ENCODE data around the gene ZNF598. TPM values are rescaled to one million over a fixed set of nuclear protein-coding genes. Genes with fewer than 3 reads are reported as not detected.
"Not testable (repeated sequence)": the region's sequence is repeated elsewhere in the genome, so short reads cannot be mapped to it uniquely, and the experiment has no call there.

Gene ZNF598
- total RNA-seq, 1 donor from 2014 or later = 83.3 TPM

DNA sequence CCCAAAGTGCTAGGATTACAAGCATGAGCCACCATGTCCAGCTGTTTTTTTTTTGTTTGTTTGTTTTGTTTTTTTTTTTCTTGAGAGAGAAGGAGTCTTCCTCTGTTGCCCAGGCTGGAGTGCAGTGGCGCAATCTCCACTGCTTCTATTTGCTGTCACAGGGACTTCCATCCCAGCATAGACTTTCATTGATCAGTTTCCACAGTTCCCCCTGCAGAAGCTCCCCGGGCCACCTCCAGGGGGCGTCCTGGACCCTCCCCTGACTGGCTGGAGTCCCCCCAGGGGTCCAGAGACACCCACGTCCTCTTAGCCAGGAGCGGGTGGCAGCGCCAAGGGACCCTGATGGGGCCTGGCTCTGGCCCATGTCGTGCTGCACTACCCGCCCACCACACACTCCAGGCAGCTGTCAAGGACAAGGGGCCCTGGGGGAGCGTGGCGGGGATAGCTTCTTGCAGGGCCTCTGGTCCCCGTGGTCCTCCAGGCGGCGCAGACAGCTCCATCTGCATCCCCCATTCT lies 6.8 kb upstream of the ZNF598 start:
- Mint-ChIP-seq H3K36me3 (ENCODE audit: low read depth) (no peaks in the 10 kb centered on the region), H3K27ac (no peak overlapping the region), H3K27me3 (ENCODE audit: low read depth) (peaks cover 16% of the 10 kb centered on the region), H3K4me3 (ENCODE audit: low read depth) (no peak overlapping the region), H3K4me1 (ENCODE audit: low read depth) (peaks cover 2% of the 10 kb centered on the region), H3K9me3 (no peaks in the 10 kb centered on the region)
- no peak for DNase-seq (ENCODE audit: low spot score)
- intact Hi-C loops (cut with micrococcal nuclease) = no loop called here

DNA sequence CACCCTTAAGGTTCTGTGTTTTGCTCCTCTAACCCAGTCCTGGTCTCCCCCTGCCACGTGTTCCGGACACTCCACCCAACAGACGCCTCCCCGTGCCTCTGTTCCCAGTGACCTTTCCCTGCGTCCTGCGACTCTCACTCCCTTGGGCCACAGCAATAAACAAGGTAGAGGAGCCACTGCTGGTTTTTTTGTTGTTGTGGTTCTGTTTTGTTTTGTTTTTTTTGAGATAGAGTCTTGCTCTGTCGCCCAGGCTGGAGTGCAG lies 6.3 kb upstream of the ZNF598 start:
- no peaks in the 10 kb centered on the region for H3K36me3 Mint-ChIP-seq (ENCODE audit: low read depth)
- no peaks in the 10 kb centered on the region for H3K9me3 Mint-ChIP-seq
- no peak overlapping the region for H3K4me3 Mint-ChIP-seq (ENCODE audit: low read depth)
- intact Hi-C loops (cut with micrococcal nuclease) = no loop called here
- no peak for DNase-seq (ENCODE audit: low spot score)
- peaks cover 2% of the 10 kb centered on the region for H3K4me1 Mint-ChIP-seq (ENCODE audit: low read depth)
- H3K27me3 Mint-ChIP-seq (ENCODE audit: low read depth) = peaks cover 14% of the 10 kb centered on the region
- H3K27ac Mint-ChIP-seq = no peak overlapping the region

DNA sequence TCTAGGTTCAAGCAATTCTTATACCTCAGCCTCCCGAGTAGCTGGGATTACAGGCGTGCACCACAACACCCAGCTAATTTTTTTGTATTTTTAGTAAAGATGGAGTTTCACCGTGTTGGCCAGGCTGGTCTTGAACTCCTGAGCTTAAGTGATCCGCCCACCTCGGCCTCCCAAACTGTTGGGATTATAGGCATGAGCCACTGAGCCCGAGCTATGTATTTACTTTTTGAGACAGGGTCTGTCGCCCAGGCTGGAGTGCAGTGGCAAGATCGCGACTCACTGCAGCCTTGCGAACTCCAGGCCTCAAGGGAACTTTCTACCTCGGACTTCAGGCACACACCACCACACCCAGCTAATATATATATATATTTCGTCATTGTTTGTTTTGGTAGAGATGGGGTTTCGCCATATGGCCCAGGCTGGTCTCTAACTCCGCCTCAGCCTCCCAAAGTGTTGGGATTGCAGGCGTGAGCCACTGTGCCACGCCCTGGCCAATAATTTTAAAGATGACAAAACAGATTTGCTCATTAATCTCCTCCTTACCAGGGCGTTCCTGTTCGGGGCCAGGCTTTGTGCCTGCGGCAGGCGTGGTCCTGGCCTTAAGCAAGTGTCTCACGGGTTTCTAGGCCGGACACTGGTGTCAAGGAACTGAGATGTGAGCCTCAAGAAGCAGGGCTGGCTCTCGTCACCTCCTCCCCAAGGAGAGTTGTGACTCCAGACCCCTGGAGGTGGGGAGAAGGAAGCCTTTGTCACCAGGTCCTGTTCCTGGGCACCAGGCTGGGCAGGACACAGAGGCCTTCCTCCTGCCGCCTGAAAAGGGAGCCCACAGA lies 5.7 kb upstream of the ZNF598 start:
- intact Hi-C loops (cut with micrococcal nuclease) = no loop called here

DNA sequence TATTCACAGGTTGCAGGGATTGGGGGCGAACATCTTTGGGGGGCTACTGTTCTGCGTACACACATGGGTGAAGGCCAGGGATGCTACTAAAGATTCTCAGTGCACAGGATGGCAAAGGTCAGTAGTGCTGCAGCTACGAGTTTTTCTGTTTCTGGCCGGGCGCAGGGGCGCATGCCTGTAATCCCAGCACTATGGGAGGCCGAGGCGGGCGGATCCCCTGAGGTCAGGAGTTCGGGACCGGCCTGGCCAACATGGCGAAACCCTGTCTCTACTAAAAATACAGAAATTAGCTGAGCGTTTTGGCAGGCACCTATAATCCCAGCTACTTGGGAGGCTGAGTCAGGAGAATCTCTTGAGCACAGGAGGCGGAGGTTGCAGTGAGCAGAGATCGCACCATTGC lies 3.9 kb upstream of the ZNF598 start:
- H3K27ac Mint-ChIP-seq = no peak overlapping the region
- intact Hi-C loops (cut with micrococcal nuclease) = no loop called here

More for the DNA sequence above, 5.7 kb upstream of the ZNF598 start:
- Mint-ChIP-seq H3K36me3 (ENCODE audit: low read depth) (peaks cover under 1% of the 10 kb centered on the region), H3K27ac (no peak overlapping the region), H3K4me3 (ENCODE audit: low read depth) (no peak overlapping the region), H3K4me1 (ENCODE audit: low read depth) (peaks cover under 1% of the 10 kb centered on the region), H3K27me3 (ENCODE audit: low read depth) (peaks cover 11% of the 10 kb centered on the region), H3K9me3 (no peaks in the 10 kb centered on the region)
- no peak for DNase-seq (ENCODE audit: low spot score)

DNA sequence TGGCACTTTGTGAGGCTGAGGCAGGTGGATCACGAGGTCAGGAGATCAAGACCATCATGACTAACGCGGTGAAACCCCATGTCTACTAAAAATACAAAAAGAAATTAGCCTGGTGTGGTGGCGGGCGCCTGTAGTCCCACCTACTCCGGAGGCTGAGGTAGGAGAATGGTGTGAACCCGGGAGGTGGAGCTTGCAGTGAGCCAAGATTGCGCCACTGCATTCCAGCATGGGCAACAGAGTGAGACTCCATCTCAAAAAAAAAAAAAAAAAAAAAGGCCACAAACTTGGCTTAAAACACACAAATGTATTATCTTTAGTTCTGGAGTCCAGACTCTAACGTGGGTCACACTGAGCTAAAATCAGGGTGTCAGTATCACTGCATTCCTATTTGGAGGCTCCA lies 2.1 kb upstream of the ZNF598 start:
- intact Hi-C loops (cut with micrococcal nuclease); H3K4me3 Mint-ChIP-seq (ENCODE audit: low read depth); H3K27ac Mint-ChIP-seq: not testable (repeated sequence)

More for the DNA sequence above, 3.9 kb upstream of the ZNF598 start:
- Mint-ChIP-seq H3K4me1 (ENCODE audit: low read depth) (peaks cover 7% of the 10 kb centered on the region), H3K4me3 (ENCODE audit: low read depth) (no peak overlapping the region), H3K9me3 (no peaks in the 10 kb centered on the region), H3K27me3 (ENCODE audit: low read depth) (peaks cover 3% of the 10 kb centered on the region), H3K36me3 (ENCODE audit: low read depth) (peaks cover 7% of the 10 kb centered on the region)
- no peak for DNase-seq (ENCODE audit: low spot score)

DNA sequence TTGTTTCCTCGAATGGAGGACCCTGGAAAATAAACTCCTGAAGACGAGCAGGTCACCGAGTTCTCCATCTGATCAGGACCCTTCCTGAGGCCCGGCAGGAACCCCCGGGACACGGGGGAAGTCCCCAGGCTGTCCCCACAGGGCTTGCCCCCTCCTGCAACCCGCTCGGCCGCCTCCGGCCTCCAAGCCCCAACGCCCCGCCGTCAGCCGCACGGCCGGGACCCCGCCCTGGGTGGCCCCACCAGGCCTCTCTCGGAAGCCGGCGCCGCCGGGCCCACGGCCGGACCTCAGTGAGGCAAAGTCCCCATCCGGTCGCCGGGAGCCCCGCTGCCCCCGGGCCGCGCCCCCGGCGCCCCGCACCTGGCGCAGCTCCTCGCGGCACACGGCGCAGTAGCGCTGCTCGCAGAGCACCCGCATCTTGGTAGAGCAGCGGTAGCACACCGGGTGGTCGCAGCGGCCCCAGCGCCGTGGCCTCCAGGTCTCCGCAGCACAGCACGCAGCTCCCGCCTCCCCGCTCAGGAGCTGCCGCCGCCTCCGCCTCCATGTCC lies 383 bp downstream of the ZNF598 start:
- Mint-ChIP-seq H3K9me3 (no peaks in the 10 kb centered on the region), H3K27me3 (ENCODE audit: low read depth) (no peaks in the 10 kb centered on the region), H3K4me1 (ENCODE audit: low read depth) (peaks cover 22% of the 10 kb centered on the region), H3K27ac (peak overlapping the region; percentile 78), H3K36me3 (ENCODE audit: low read depth) (peaks cover 33% of the 10 kb centered on the region), H3K4me3 (ENCODE audit: low read depth) (peak overlapping the region; percentile 86)
- intact Hi-C loops (cut with micrococcal nuclease) = loop anchor here (1.0 to 5.0 kb wide), 2 partner anchors 17 to 38 kb away; partner anchors contain the start of genes NTHL1 and TSC2
- no peak for DNase-seq (ENCODE audit: low spot score)

More for the DNA sequence above, 2.1 kb upstream of the ZNF598 start:
- not testable (repeated sequence) for H3K27me3 Mint-ChIP-seq (ENCODE audit: low read depth); DNase-seq (ENCODE audit: low spot score); H3K9me3 Mint-ChIP-seq
- peaks cover 20% of the 10 kb centered on the region for H3K4me1 Mint-ChIP-seq (ENCODE audit: low read depth)
- peaks cover 23% of the 10 kb centered on the region for H3K36me3 Mint-ChIP-seq (ENCODE audit: low read depth)

DNA sequence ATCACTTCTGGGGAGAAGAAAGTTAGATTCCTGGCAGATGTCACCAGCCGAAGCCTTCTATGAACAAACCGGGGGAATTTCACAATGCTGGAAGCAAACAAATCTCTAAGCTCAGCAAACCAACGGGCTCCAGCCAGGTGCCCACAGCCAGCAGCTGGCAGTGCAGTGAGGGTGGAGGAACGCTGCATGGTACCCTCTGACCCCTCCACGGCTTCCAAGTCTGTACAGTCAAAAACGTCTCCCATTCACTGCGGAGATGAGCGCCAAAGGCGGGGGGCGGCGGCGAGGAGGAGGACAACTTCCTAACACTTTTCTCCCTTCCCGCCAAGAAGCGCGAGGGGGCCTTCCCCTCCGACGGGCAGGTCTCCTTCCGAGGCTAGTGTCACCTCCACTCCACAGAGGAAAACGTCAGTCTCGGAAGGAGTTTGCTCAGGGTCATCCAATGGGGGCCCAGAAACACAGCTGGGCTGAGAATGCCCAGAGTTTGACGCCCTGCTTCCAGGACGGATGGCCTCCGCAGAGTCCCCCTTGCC lies 924 bp downstream of the ZNF598 start:
- intact Hi-C loops (cut with micrococcal nuclease) = loop anchor here (1.0 to 5.0 kb wide), 2 partner anchors 16 to 39 kb away; partner anchors contain the start of genes NTHL1 and TSC2
- Mint-ChIP-seq H3K27ac (peak overlapping the region; percentile 78), H3K9me3 (no peaks in the 10 kb centered on the region), H3K27me3 (ENCODE audit: low read depth) (no peaks in the 10 kb centered on the region), H3K4me1 (ENCODE audit: low read depth) (peaks cover 22% of the 10 kb centered on the region), H3K36me3 (ENCODE audit: low read depth) (peaks cover 33% of the 10 kb centered on the region), H3K4me3 (ENCODE audit: low read depth) (peak overlapping the region; percentile 86)
- no peak for DNase-seq (ENCODE audit: low spot score)

DNA sequence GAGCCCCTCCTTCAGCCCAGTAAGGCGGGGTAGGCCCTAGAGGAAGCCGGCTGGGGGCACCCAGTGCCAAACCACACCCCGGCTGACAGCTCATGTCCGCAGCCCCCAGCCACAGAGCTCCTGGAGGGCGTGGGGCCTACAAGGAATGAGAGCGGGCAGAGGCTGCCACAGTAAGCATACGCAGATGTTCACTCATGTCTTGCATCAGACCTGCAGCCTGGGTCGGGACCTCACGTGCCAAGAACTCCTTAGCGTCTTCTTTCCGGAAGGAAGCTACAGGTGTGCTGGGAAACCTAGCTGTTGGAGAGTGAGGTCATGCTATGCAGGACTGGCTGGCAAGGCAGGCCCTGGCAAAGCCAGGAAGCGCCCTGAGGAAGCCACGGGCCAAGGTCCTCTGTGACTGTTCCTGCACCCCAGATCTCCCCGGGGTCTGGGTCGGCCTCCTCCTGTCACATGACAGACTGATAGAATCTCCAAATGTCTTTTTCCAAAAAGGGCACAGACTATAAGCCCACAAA lies 1.6 kb downstream of the ZNF598 start:
- H3K27ac Mint-ChIP-seq = peak overlapping the region; percentile 78
- peaks cover 33% of the 10 kb centered on the region for H3K36me3 Mint-ChIP-seq (ENCODE audit: low read depth)
- H3K27me3 Mint-ChIP-seq (ENCODE audit: low read depth) = no peaks in the 10 kb centered on the region
- DNase-seq (ENCODE audit: low spot score) = no peak
- H3K9me3 Mint-ChIP-seq = no peaks in the 10 kb centered on the region
- H3K4me3 Mint-ChIP-seq (ENCODE audit: low read depth) = peak overlapping the region; percentile 86
- H3K4me1 Mint-ChIP-seq (ENCODE audit: low read depth) = peaks cover 22% of the 10 kb centered on the region
- intact Hi-C loops (cut with micrococcal nuclease) = loop anchor here (5.0 kb wide), 1 partner anchor 39 kb away; the partner anchor contains the start of genes NTHL1 and TSC2

DNA sequence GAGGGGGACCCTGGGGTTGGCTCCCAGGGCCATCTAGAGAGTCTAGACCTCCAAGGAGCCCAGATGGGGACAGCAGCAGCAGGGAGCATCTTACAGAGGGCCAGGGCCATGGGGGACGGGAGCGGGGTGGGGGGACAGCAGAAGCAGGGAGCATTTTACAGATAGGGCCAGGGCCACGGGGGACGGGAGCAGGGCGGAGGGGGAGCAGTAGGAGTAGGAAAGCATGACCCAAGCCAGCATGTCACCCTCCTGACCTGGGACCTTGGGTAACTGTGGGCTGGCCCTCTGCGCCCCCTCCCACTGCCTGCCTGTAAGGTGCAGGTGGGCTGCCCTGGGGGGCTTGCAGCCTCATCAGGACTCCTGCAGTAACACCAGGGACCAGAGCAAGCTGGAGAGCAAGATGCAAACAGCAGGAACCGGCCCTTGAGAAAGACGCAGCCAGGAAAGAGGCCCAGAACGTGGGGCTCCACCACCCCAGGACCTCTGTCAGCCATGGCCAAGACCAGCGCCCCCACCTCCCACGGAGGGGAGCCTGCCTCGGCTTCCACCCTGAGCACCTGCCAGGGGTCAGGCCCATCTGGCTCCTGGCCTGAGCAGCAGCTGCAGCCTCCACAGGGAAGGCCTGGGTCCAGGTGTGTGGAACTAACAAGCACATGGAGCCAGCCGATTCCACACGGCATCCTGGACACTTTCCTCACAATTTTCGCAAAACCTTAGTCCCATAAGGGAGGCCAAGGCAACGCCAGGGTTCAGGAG lies 2.4 kb downstream of the ZNF598 start:
- Mint-ChIP-seq H3K36me3 (ENCODE audit: low read depth) (peaks cover 37% of the 10 kb centered on the region), H3K27me3 (ENCODE audit: low read depth) (no peaks in the 10 kb centered on the region), H3K9me3 (no peaks in the 10 kb centered on the region), H3K4me3 (ENCODE audit: low read depth) (peak overlapping the region; percentile 86), H3K27ac (peak overlapping the region; percentile 78), H3K4me1 (ENCODE audit: low read depth) (peaks cover 22% of the 10 kb centered on the region)
- DNase-seq (ENCODE audit: low spot score) = no peak
- intact Hi-C loops (cut with micrococcal nuclease) = loop anchor here (5.0 kb wide), 1 partner anchor 40 kb away; the partner anchor contains the start of genes NTHL1 and TSC2

DNA sequence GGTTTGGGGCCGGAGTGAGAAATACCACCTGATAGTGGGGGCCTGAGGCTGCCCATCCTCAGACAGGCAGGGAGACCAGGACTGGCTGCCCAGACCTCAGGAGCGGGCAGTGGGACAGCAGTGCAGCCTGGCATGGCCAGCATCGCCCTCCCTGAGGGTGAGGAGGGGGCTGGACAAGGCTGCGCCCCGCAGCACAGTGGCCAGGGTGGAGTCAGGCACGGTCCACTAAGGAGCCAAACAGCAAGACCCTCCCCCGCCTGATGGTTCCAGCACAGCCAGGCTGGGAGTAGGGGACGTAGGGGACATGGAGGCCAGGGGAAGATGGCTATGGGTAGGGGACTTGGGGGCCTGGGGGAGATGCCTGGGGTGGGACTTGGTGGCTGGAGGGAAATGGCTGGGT lies 3.3 kb downstream of the ZNF598 start:
- Mint-ChIP-seq H3K27ac (no peak overlapping the region), H3K36me3 (ENCODE audit: low read depth) (peaks cover 43% of the 10 kb centered on the region), H3K9me3 (no peaks in the 10 kb centered on the region), H3K4me1 (ENCODE audit: low read depth) (peaks cover 22% of the 10 kb centered on the region), H3K27me3 (ENCODE audit: low read depth) (no peaks in the 10 kb centered on the region), H3K4me3 (ENCODE audit: low read depth) (peak overlapping the region; percentile 39)
- DNase-seq (ENCODE audit: low spot score) = no peak
- intact Hi-C loops (cut with micrococcal nuclease) = loop anchor here (5.0 kb wide), 1 partner anchor 41 kb away; the partner anchor contains the start of genes NTHL1 and TSC2

DNA sequence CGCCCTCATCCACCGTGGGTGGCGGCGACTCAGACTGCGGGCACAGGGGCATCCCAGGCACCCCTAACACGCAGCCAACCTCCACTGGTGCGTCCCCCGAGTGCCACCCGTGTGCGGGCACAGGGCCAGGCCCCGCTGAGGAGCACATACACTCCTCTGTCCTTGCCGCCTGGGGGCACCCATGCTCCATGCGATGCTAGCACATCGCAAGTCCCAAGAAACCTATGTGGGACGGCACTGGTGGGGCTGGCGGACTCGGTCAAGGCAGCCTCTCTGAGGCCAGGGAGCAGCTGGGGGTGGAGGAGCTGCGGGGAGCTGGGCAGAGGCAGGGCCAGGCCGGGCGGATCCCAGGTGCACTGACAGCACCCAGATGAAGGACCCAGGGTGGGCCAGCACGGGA lies 4.0 kb downstream of the ZNF598 start:
- no peak for DNase-seq (ENCODE audit: low spot score)
- H3K4me3 Mint-ChIP-seq (ENCODE audit: low read depth) = no peak overlapping the region
- peaks cover 48% of the 10 kb centered on the region for H3K36me3 Mint-ChIP-seq (ENCODE audit: low read depth)
- H3K4me1 Mint-ChIP-seq (ENCODE audit: low read depth) = peaks cover 22% of the 10 kb centered on the region
- no peaks in the 10 kb centered on the region for H3K27me3 Mint-ChIP-seq (ENCODE audit: low read depth)
- no peak overlapping the region for H3K27ac Mint-ChIP-seq
- intact Hi-C loops (cut with micrococcal nuclease) = loop anchor here (5.0 kb wide), 1 partner anchor 42 kb away; the partner anchor contains the start of genes NTHL1 and TSC2
- no peaks in the 10 kb centered on the region for H3K9me3 Mint-ChIP-seq
